Left lung (tissue), 10 donors: Measurements from ENCODE around the gene ZSCAN22. TPM values are rescaled to one million over a fixed set of nuclear protein-coding genes. Genes with fewer than 3 reads are reported as not detected.
A peak's percentile ranks its signal among the peaks of the same experiment; 100 is the strongest.

Source experiments
- ATAC-seq: fragments of 200-7000 bp; cut with Tn5 transposase; one replicate; pipeline ENCODE4 v1.9.1; 2020; ENCODE audit warnings: moderate library complexity
- DNase-seq, 4 donors: peaks; one replicate each; pipeline ENCODE4 v3.0.0-alpha.2; 2013 to 2020
- H3K27ac ChIP-seq, 2 donors: fragments of 200-600 bp; sonication (generic) in 1 of 2; one replicate each; pipeline versions ENCODE4 v1.5.0 to v1.8.0; 2020 to 2021
- H3K27me3 ChIP-seq, 2 donors: fragments of 200-600 bp; sonication (generic) in 1 of 2; one replicate each; pipeline versions ENCODE4 v1.5.0 to v1.8.0; 2020 to 2021
- H3K36me3 ChIP-seq, 2 donors: fragments of 200-600 bp; sonication (generic) in 1 of 2; one replicate each; pipeline versions ENCODE4 v1.5.0 to v1.8.0; 2020 to 2021
- H3K4me1 ChIP-seq, 2 donors: fragments of 200-600 bp; one replicate each; pipeline ENCODE4 v1.8.0; 2021
- H3K4me3 ChIP-seq, 2 donors: fragments of 200-600 bp; sonication (generic) in 1 of 2; one replicate each; pipeline versions ENCODE4 v1.5.0 to v1.8.0; 2020 to 2021; ENCODE audit warnings: mild to moderate bottlenecking in 1 of 2
- H3K9me3 ChIP-seq, 2 donors: fragments of 200-600 bp; sonication (generic) in 1 of 2; one replicate each; pipeline versions ENCODE4 v1.5.0 to v1.8.0; 2020 to 2021
- CTCF ChIP-seq, 2 donors: fragments of 200-600 bp; sonication (generic) in 1 of 2; IDR thresholded peaks; one replicate each; pipeline versions ENCODE4 v1.5.0 to v1.8.0; 2021; ENCODE audit warnings: antibody characterized with exemption in 2 of 2
- intact Hi-C, 2 donors: fragments of 100-400 bp; cut with DNase I; formaldehyde crosslinking; loops; one replicate each; pipeline versions ENCODE4 v1.11.2 to v1.14.2; 2022
- polyA plus RNA-seq, 6 donors: library from polyadenylated mRNA; unstranded; fragments of 120-200 nt; gene quantifications; one replicate each; pipeline ENCODE4 v1.2.1, GENCODE V29; 2013; ENCODE audit not compliant: insufficient read length in 6 of 6
- total RNA-seq, 2 donors: library from RNA; stranded (reverse); fragmentation: NEBNext Ultra II Directional; extraction: Animal tissue kit (Norgen Biotek cat#: 25700); gene quantifications; one replicate each; pipeline ENCODE4 v1.2.1, GENCODE V29; 2021
- donor health status: DM: no; HTN: yes; CAD: no.
- donor health status: DM: no; HTN: no; CAD: no.

ZSCAN22 gene
- total and polyA plus RNA-seq, 8 donors = 3.4 to 5.0 (median 4.0) TPM

GRCh38 chr19:58357481-58358145 lies 30.8 kb downstream of the ZSCAN22 start:
- peaks cover 21 to 52% of the 10 kb centered on the region in 2 donors for H3K27me3 ChIP-seq
- no peak overlapping the region for H3K27ac ChIP-seq
- no peak for TF ChIP-seq CTCF (IDR thresholded peaks at IDR 0.05)
- no peak overlapping the region for H3K4me3 ChIP-seq
- DNase-seq (peak in 1 of 4 donors; percentile 81), ATAC-seq (no peak)
- peaks cover 4 to 21% of the 10 kb centered on the region in 2 donors for H3K4me1 ChIP-seq
- intact Hi-C loops = no loop called here
- H3K36me3 ChIP-seq = no peaks in the 10 kb centered on the region
- no peaks in the 10 kb centered on the region for H3K9me3 ChIP-seq

- H3K4me3 ChIP-seq = peak overlapping the region; percentile 70 to 72
- H3K27me3 ChIP-seq = peaks cover 6 to 11% of the 10 kb centered on the region in 2 donors
- no peaks in the 10 kb centered on the region for H3K36me3 ChIP-seq
- H3K9me3 ChIP-seq = no peaks in the 10 kb centered on the region
- DNase-seq (peak in 3 of 4 donors; percentile 55 to 84 (median 56)), ATAC-seq (peak; percentile 23)
- H3K27ac ChIP-seq = peak overlapping the region; percentile 93 to 94
- H3K4me1 ChIP-seq = peaks cover 4 to 25% of the 10 kb centered on the region in 2 donors
- intact Hi-C loops = no loop called here
- TF ChIP-seq CTCF (IDR thresholded peaks at IDR 0.05) = no peak
Observed at GRCh38 chr19:58361900-58362271, 35.1 kb downstream of the ZSCAN22 start.

GRCh38 chr19:58362272-58362994 lies 35.6 kb downstream of the ZSCAN22 start, which contains the start of gene ZNF497:
Gene ZNF497, minus strand, starts transcription at chr19:58362751. Its CDS starts 5,116 bp downstream, at chr19:58357635.
- peaks cover under 1 to 6% of the 10 kb centered on the region in 2 donors for H3K27me3 ChIP-seq
- DNase-seq = peak; percentile 98 to 100 (median 98)
- no peak for TF ChIP-seq CTCF (IDR thresholded peaks at IDR 0.05)
- intact Hi-C loops = no loop called here
- H3K27ac ChIP-seq = peak within 1 kb of the TSS; percentile 93 to 94
- H3K36me3 ChIP-seq = no peaks in the 10 kb centered on the region
- no peaks in the 10 kb centered on the region for H3K9me3 ChIP-seq
- peaks cover 4 to 19% of the 10 kb centered on the region in 2 donors for H3K4me1 ChIP-seq
- ATAC-seq = peak; percentile 95
- H3K4me3 ChIP-seq = peak within 1 kb of the TSS; percentile 70 to 72

- ATAC-seq = no peak
- no peak overlapping the region for H3K27ac ChIP-seq
- no peaks in the 10 kb centered on the region for H3K27me3 ChIP-seq
- H3K36me3 ChIP-seq = no peaks in the 10 kb centered on the region
- H3K4me1 ChIP-seq = peaks cover 4 to 19% of the 10 kb centered on the region in 2 donors
- no peak overlapping the region for H3K4me3 ChIP-seq
- TF ChIP-seq CTCF (IDR thresholded peaks at IDR 0.05) = no peak
- H3K9me3 ChIP-seq = no peaks in the 10 kb centered on the region
- intact Hi-C loops = no loop called here
- no peak for DNase-seq
Observed at GRCh38 chr19:58364146-58364545, 37.4 kb downstream of the ZSCAN22 start.
